K562 (cell line): ENCODE data around the gene PHKA1.
"Not testable (repeated sequence)": the region's sequence is repeated elsewhere in the genome, so short reads cannot be mapped to it uniquely, and the experiment has no call there.

Experiments
- GATA2 ChIP-seq: sonication (generic); formaldehyde crosslinking; IDR thresholded peaks from 2 replicates; pipeline ENCODE4 v1.4.0; 2020; ENCODE audit warnings: mild to moderate bottlenecking, missing genetic modification reagents
- HNRNPLL ChIP-seq: fragments of 200-400 bp; formaldehyde crosslinking; IDR thresholded peaks from 2 replicates; pipeline ENCODE4 v1.6.1; 2017; ENCODE audit warnings: low read length, low read depth, mild to moderate bottlenecking; ENCODE audit not compliant: poor library complexity, severe bottlenecking
- MCM2 ChIP-seq: fragments of 450-650 bp; IDR thresholded peaks from 2 replicates; pipeline ENCODE4 v1.6.1; 2017; ENCODE audit warnings: low read depth, mild to moderate bottlenecking
- MEF2D ChIP-seq: conservative IDR thresholded peaks from 2 replicates; pipeline ENCODE4 v1.6.1; 2016; ENCODE audit warnings: low read depth, missing genetic modification characterization, missing compliant biosample characterization
- MYC ChIP-seq, 2 experiments: fragments of 250-450 bp in 1 of 2; sonication (Bioruptor Pico) in 1 of 2; IDR thresholded peaks; 2 replicates each; pipeline versions ENCODE4 v1.5.1 to v1.6.1; 2012 to 2021; ENCODE audit warnings: low read depth in 2 of 2, borderline replicate concordance in 1 of 2, improper control_type of control experiment in 1 of 2, low read length in 1 of 2, mild to moderate bottlenecking in 1 of 2, moderate library complexity in 1 of 2
- NELFE ChIP-seq: IDR thresholded peaks from 2 replicates; pipeline ENCODE4 v1.6.1; 2011; ENCODE audit warnings: mild to moderate bottlenecking; ENCODE audit not compliant: insufficient read depth, insufficient read length
- POLR2A ChIP-seq: fragments of 450-650 bp; conservative IDR thresholded peaks from 2 replicates; pipeline ENCODE4 v1.6.1; 2016
- POU5F1 ChIP-seq: fragments of 150-350 bp; IDR thresholded peaks from 2 replicates; pipeline ENCODE4 v1.6.1; 2014; ENCODE audit warnings: borderline replicate concordance, low read length, low read depth, mild to moderate bottlenecking; ENCODE audit not compliant: partially characterized antibody
- SMC3 ChIP-seq: conservative IDR thresholded peaks from 2 replicates; pipeline ENCODE4 v1.6.1; 2011; ENCODE audit warnings: low read depth, low read length, improper control_type of control experiment; ENCODE audit not compliant: insufficient read depth
- SNIP1 ChIP-seq: fragments of 450-650 bp; IDR thresholded peaks from 2 replicates; pipeline ENCODE4 v1.7.1; 2017; ENCODE audit warnings: low read depth, mild to moderate bottlenecking
- ZHX1 ChIP-seq: fragments of 150-350 bp; conservative IDR thresholded peaks from 2 replicates; pipeline ENCODE4 v1.6.1; 2014; ENCODE audit warnings: low read length
- ZNF232 ChIP-seq: sonication (generic); formaldehyde crosslinking; IDR thresholded peaks from 2 replicates; pipeline ENCODE4 v1.8.0; 2022; ENCODE audit warnings: mild to moderate bottlenecking, missing genetic modification reagents

DNA sequence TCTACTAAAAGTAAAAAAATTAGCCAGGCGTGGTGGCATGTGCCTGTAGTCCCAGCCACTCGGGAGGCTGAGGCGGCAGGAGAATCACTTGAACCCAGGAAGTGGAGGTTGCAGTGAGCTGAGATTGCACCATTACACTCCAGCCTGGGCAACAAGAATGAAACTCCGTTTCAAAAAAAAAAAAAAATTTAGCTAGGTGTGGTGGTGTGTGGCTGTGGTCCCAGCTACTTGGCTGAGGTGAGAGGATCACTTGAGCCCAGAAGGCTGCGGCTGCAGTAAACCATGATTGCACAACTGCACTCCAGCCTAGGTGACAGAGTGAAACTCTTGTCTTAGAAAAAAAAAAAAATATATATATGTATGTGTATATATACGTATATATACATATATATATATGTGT is 161.7 kb downstream of the PHKA1 start:
- TF ChIP-seq ZHX1; MCM2; MEF2D (tag); GATA2 (CRISPR knock-in tag); SMC3; MYC (IDR thresholded peaks at IDR 0.05; ENCODE audit: low read depth, low read length); MYC (CRISPR knock-in tag; IDR thresholded peaks at IDR 0.05; ENCODE audit: borderline replicate concordance, low read depth); POLR2A; POU5F1; NELFE; HNRNPLL; ZNF232 (CRISPR knock-in tag); SNIP1: not testable (repeated sequence)
